H9 (cell line): Measurements from ENCODE around the gene PTPA. TPM values are rescaled to one million over a fixed set of nuclear protein-coding genes. Genes with fewer than 3 reads are reported as not detected.

ENCODE experiments used
- DNase-seq: peaks from one replicate; pipeline ENCODE4 v3.0.0-alpha.2; 2017
- H2AFZ ChIP-seq: one replicate; pipeline ENCODE4 v1.6.1; 2013; ENCODE audit warnings: mild to moderate bottlenecking, low read length, control low read depth, moderate library complexity
- H2AK5ac ChIP-seq: 2 replicates; pipeline ENCODE4 v1.6.1; 2013; ENCODE audit warnings: low read length, control low read depth, mixed read lengths; ENCODE audit not compliant: insufficient read length
- H2BK120ac ChIP-seq: one replicate; pipeline ENCODE4 v1.6.1; 2013; ENCODE audit warnings: low read depth, mild to moderate bottlenecking, low read length, control low read depth, inconsistent platforms; ENCODE audit not compliant: poor library complexity, severe bottlenecking
- H2BK12ac ChIP-seq: 2 replicates; pipeline ENCODE4 v1.6.1; 2013; ENCODE audit warnings: low read length, control low read depth, mixed read lengths, low read depth; ENCODE audit not compliant: insufficient read length
- H2BK15ac ChIP-seq: 2 replicates; pipeline ENCODE4 v1.6.1; 2013; ENCODE audit warnings: low read depth, low read length, control low read depth
- H2BK20ac ChIP-seq: one replicate; pipeline ENCODE4 v1.6.1; 2013; ENCODE audit warnings: low read depth, mild to moderate bottlenecking, low read length, control low read depth, inconsistent platforms; ENCODE audit not compliant: poor library complexity, severe bottlenecking
- H2BK5ac ChIP-seq: 2 replicates; pipeline ENCODE4 v1.6.1; 2013; ENCODE audit warnings: low read length, control low read depth, mixed read lengths; ENCODE audit not compliant: insufficient read length
- H3K14ac ChIP-seq: 2 replicates; pipeline ENCODE4 v1.6.1; 2013; ENCODE audit warnings: low read length, control low read depth; ENCODE audit not compliant: insufficient read depth
- H3K18ac ChIP-seq: 2 replicates; pipeline ENCODE4 v1.6.1; 2013; ENCODE audit warnings: low read depth, mild to moderate bottlenecking, mixed read lengths, low read length, control low read depth; ENCODE audit not compliant: insufficient read length
- H3K23ac ChIP-seq: 2 replicates; pipeline ENCODE4 v1.6.1; 2013; ENCODE audit warnings: low read length, control low read depth, mixed read lengths, low read depth; ENCODE audit not compliant: insufficient read length
- H3K23me2 ChIP-seq: 2 replicates; pipeline ENCODE4 v1.6.1; 2013; ENCODE audit warnings: low read depth, mild to moderate bottlenecking, mixed read lengths, low read length, control low read depth; ENCODE audit not compliant: insufficient read length, poor library complexity, severe bottlenecking
- H3K27ac ChIP-seq: 2 replicates; pipeline ENCODE4 v1.5.1; 2013; ENCODE audit warnings: low read length, control low read depth, mixed read lengths, low read depth; ENCODE audit not compliant: insufficient read length
- H3K27me3 ChIP-seq: 2 replicates; pipeline ENCODE4 v1.6.1; 2013; ENCODE audit warnings: low read length, control low read depth, inconsistent platforms; ENCODE audit not compliant: insufficient read depth
- H3K4ac ChIP-seq: 2 replicates; pipeline ENCODE4 v1.6.1; 2013; ENCODE audit warnings: low read depth, mild to moderate bottlenecking, control low read depth, inconsistent platforms, low read length, moderate library complexity
- H3K4me1 ChIP-seq: 2 replicates; pipeline ENCODE4 v1.6.1; 2013; ENCODE audit warnings: low read length, control low read depth, inconsistent platforms; ENCODE audit not compliant: insufficient read depth
- H3K4me2 ChIP-seq: 2 replicates; pipeline ENCODE4 v1.6.1; 2013; ENCODE audit warnings: low read length, control low read depth, mixed read lengths; ENCODE audit not compliant: insufficient read length, insufficient read depth
- H3K56ac ChIP-seq: 2 replicates; pipeline ENCODE4 v1.6.1; 2013; ENCODE audit warnings: low read depth, mild to moderate bottlenecking, mixed read lengths, low read length, control low read depth; ENCODE audit not compliant: insufficient read length
- H3K79me1 ChIP-seq: 2 replicates; pipeline ENCODE4 v1.6.1; 2013; ENCODE audit warnings: low read depth, mild to moderate bottlenecking, moderate library complexity, low read length, control low read depth, inconsistent platforms; ENCODE audit not compliant: insufficient read depth, poor library complexity, severe bottlenecking
- H3K79me2 ChIP-seq: 2 replicates; pipeline ENCODE4 v1.6.1; 2013; ENCODE audit warnings: low read length, control low read depth, inconsistent platforms; ENCODE audit not compliant: insufficient read depth
- H3K9ac ChIP-seq: 2 replicates; pipeline ENCODE4 v1.6.1; 2013; ENCODE audit warnings: low read length, control low read depth, mixed read lengths; ENCODE audit not compliant: insufficient read length; ENCODE audit errors: extremely low read depth
- H3K9me3 ChIP-seq: one replicate; pipeline ENCODE4 v1.6.1; 2013; ENCODE audit warnings: low read depth, low read length, inconsistent platforms; ENCODE audit not compliant: control insufficient read depth
- H3T11ph ChIP-seq: one replicate; pipeline ENCODE4 v1.6.1; 2013; ENCODE audit warnings: mild to moderate bottlenecking, low read length, control low read depth, inconsistent platforms
- H4K20me1 ChIP-seq: one replicate; pipeline ENCODE4 v1.6.1; 2013; ENCODE audit not compliant: control insufficient read depth, insufficient read length, insufficient read depth
- H4K5ac ChIP-seq: 2 replicates; pipeline ENCODE4 v1.6.1; 2013; ENCODE audit warnings: low read depth, mild to moderate bottlenecking, mixed read lengths, low read length, control low read depth; ENCODE audit not compliant: insufficient read length
- H4K8ac ChIP-seq: replicated peaks from 2 replicates; pipeline ENCODE4 v1.6.1; 2013; ENCODE audit warnings: low read length, control low read depth, mixed read lengths, low read depth; ENCODE audit not compliant: insufficient read length
- H4K91ac ChIP-seq: 2 replicates; pipeline ENCODE4 v1.6.1; 2013; ENCODE audit warnings: low read depth, mild to moderate bottlenecking, moderate library complexity, mixed read lengths, low read length, control low read depth; ENCODE audit not compliant: insufficient read length
- H3K27ac Mint-ChIP-seq, 3 experiments: 2 replicates in 2 of 3; 3 replicates in 1 of 3; pipeline ENCODE4 v1.8.0; 2020 to 2021; ENCODE audit warnings: mixed read lengths in 3 of 3, mild to moderate bottlenecking in 1 of 3, moderate library complexity in 1 of 3
- H3K27me3 Mint-ChIP-seq: 2 replicates; pipeline ENCODE4 v1.8.0; 2021; ENCODE audit warnings: low read depth, mild to moderate bottlenecking, moderate library complexity, mixed read lengths
- H3K36me3 Mint-ChIP-seq, 3 experiments: 2 replicates in 2 of 3; 3 replicates in 1 of 3; pipeline ENCODE4 v1.8.0; 2020 to 2021; ENCODE audit warnings: low read depth in 3 of 3, mixed read lengths in 3 of 3; ENCODE audit not compliant: insufficient read depth in 1 of 3
- H3K4me1 Mint-ChIP-seq, 2 experiments: 2 replicates each; pipeline ENCODE4 v1.8.0; 2020; ENCODE audit warnings: mixed read lengths in 2 of 2
- H3K4me3 Mint-ChIP-seq, 2 experiments: 2 replicates in 1 of 2; 3 replicates in 1 of 2; pipeline ENCODE4 v1.8.0; 2020 to 2021; ENCODE audit warnings: mild to moderate bottlenecking in 2 of 2, mixed read lengths in 2 of 2, moderate library complexity in 1 of 2
- H3K9me3 Mint-ChIP-seq, 2 experiments: 2 replicates in 1 of 2; 3 replicates in 1 of 2; pipeline ENCODE4 v1.8.0; 2020; ENCODE audit warnings: mild to moderate bottlenecking in 2 of 2, mixed read lengths in 2 of 2, moderate library complexity in 1 of 2
- CTCF ChIP-seq: fragments of 200-600 bp; sonication (generic); conservative IDR thresholded peaks from 3 replicates; pipeline ENCODE4 v1.8.0; 2021; ENCODE audit warnings: antibody characterized with exemption, mild to moderate bottlenecking
- WGBS: extraction: QIAGEN DNeasy Blood & Tissue Kit; methylation state at CpG from one replicate; pipeline ENCODE4 v1.1.7; 2013; ENCODE audit warnings: missing lambda C conversion rate, low lambda C conversion rate, mixed read lengths; ENCODE audit not compliant: insufficient read length; ENCODE audit errors: extremely low coverage; 5-methylcytosine and 5-hydroxymethylcytosine counted together
- total RNA-seq: library from RNA; stranded (reverse); gene quantifications from 2 replicates; pipeline ENCODE4 v1.2.1, GENCODE V29; 2021

PTPA gene
- total RNA-seq, 1 experiment from 2014 or later = 145 TPM

DNA sequence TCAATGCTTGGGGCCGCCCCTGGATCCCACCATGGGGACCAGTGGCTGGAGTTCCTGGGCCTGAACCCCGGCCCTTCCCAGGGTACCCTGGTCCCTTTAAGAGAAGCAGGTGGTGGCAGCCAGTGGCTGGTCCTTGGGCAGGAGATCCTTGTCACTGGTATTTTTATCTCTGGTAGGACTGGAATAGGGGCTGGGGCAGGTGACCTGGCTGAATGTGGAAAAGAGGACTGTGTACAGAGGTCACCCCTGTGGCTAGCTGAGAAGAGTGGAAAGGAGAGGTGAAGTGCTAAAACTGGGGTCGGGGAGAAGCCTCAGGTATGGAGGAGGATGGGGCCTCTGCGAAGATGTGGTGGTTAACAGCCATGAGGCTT is 7.6 kb upstream of the PTPA start:
- DNase-seq = no peak
- H3K4me2 ChIP-seq = no peak overlapping the region
- no peak overlapping the region for H3K4me3 Mint-ChIP-seq

More for the DNA sequence above, 7.6 kb upstream of the PTPA start:
- no peak overlapping the region for H2AFZ ChIP-seq
- no peaks in the 10 kb centered on the region; the same call in 1 of the 2 replicates for H3K4me1 ChIP-seq
- H4K20me1 ChIP-seq = no peaks in the 10 kb centered on the region
- no peaks in the 10 kb centered on the region for H3K27me3 ChIP-seq
- no peak overlapping the region for H3T11ph ChIP-seq
- no peak overlapping the region for H3K27ac Mint-ChIP-seq
- no peaks in the 10 kb centered on the region for H3K9me3 Mint-ChIP-seq
- H2BK15ac ChIP-seq = no peak overlapping the region
- TF ChIP-seq CTCF = no peak
- no peaks in the 10 kb centered on the region for H3K9me3 ChIP-seq
- H3K27me3 Mint-ChIP-seq = peaks cover 27% of the 10 kb centered on the region
- H3K36me3 Mint-ChIP-seq = peaks cover 0 to 4% (median 0%) of the 10 kb centered on the region in 3 experiments; a peak in 3 of 7 replicates
- no peak overlapping the region for H3K23ac ChIP-seq
- H3K9ac ChIP-seq = no peak overlapping the region
- no peak overlapping the region for H2BK20ac ChIP-seq
- no peak overlapping the region for H3K56ac ChIP-seq
- no peaks in the 10 kb centered on the region for H3K79me2 ChIP-seq
- no peak overlapping the region for H2BK5ac ChIP-seq
- H3K23me2 ChIP-seq = no peaks in the 10 kb centered on the region
- no peak overlapping the region for H2BK12ac ChIP-seq
- H2BK120ac ChIP-seq = no peak overlapping the region
- H4K91ac ChIP-seq = no peak overlapping the region
- no peak overlapping the region for H3K14ac ChIP-seq
- no peak overlapping the region for H3K18ac ChIP-seq
- H4K5ac ChIP-seq = no peak overlapping the region
- no peak overlapping the region for H3K27ac ChIP-seq
- no peak overlapping the region for H2AK5ac ChIP-seq
- no CpG with 5 or more reads among the region's 4 CpGs for WGBS
- peaks cover 6 to 10% of the 10 kb centered on the region in 2 experiments; a peak in 3 of 4 replicates for H3K4me1 Mint-ChIP-seq
- H4K8ac ChIP-seq = no peak overlapping the region
- no peaks in the 10 kb centered on the region for H3K79me1 ChIP-seq
- no peak overlapping the region for H3K4ac ChIP-seq
